Sigmoid colon (tissue), 4 donors: ENCODE data around the gene AP2A2.

Experiments used
- CTCF ChIP-seq, 4 experiments: fragments of 450-650 bp in 3 of 4; fragments of 200-600 bp in 1 of 4; IDR thresholded peaks; one replicate each; pipeline ENCODE4 v1.5.1; 2016 to 2019; ENCODE audit warnings: antibody characterized with exemption in 4 of 4, mild to moderate bottlenecking in 3 of 4, moderate library complexity in 2 of 4
- POLR2A ChIP-seq, 2 donors: fragments of 450-650 bp; IDR thresholded peaks; one replicate each; pipeline ENCODE4 v1.6.1; 2016; ENCODE audit warnings: antibody characterized with exemption in 2 of 2, mild to moderate bottlenecking in 2 of 2, moderate library complexity in 2 of 2
- POLR2AphosphoS5 ChIP-seq, 4 donors: sonication (generic); formaldehyde crosslinking; IDR thresholded peaks; one replicate each; pipeline ENCODE4 v1.6.1; 2017; ENCODE audit warnings: antibody characterized with exemption in 4 of 4

- TF ChIP-seq CTCF (IDR thresholded peaks at IDR 0.05) = no peak
- no peak for TF ChIP-seq POLR2AphosphoS5 (IDR thresholded peaks at IDR 0.05)
- no peak for TF ChIP-seq POLR2A (IDR thresholded peaks at IDR 0.05)
These were observed 122.9 kb downstream of the AP2A2 start for GRCh38 chr11:1048375-1049070.
